Mucosa of descending colon (tissue), 3 donors: ENCODE data around the gene LRP5. TPM values are rescaled to one million over a fixed set of nuclear protein-coding genes. Genes with fewer than 3 reads are reported as not detected.
"Not testable (repeated sequence)": the region's sequence is repeated elsewhere in the genome, so short reads cannot be mapped to it uniquely, and the experiment has no call there.

Experiments
- ATAC-seq: fragments of 200-7000 bp; cut with Tn5 transposase; one replicate; pipeline ENCODE4 v1.9.1; 2020; ENCODE audit warnings: mild to moderate bottlenecking, moderate library complexity
- DNase-seq, 3 donors: peaks; one replicate each; pipeline ENCODE4 v3.0.0-alpha.2; 2020
- H3K36me3 ChIP-seq: fragments of 200-600 bp; one replicate; pipeline ENCODE4 v1.8.0; 2021; ENCODE audit warnings: low read depth, mild to moderate bottlenecking
- H3K4me1 ChIP-seq: fragments of 200-600 bp; one replicate; pipeline ENCODE4 v1.8.0; 2021; ENCODE audit warnings: low read depth, mild to moderate bottlenecking
- H3K4me3 ChIP-seq: fragments of 200-600 bp; one replicate; pipeline ENCODE4 v1.8.0; 2021; ENCODE audit warnings: mild to moderate bottlenecking
- H3K9me3 ChIP-seq: fragments of 200-600 bp; one replicate; pipeline ENCODE4 v1.8.0; 2021; ENCODE audit warnings: mild to moderate bottlenecking
- intact Hi-C, 2 donors: fragments of 100-400 bp; cut with DNase I in 1 of 2; cut with micrococcal nuclease in 1 of 2; formaldehyde crosslinking; loops; one replicate each; pipeline versions ENCODE4 v1.11.0 to v1.11.1; 2022; cut with DNase I, micrococcal nuclease
- total RNA-seq, 3 donors: library from RNA; stranded (reverse); fragmentation: NEBNext Ultra II Directional in 2 of 3; extraction: Animal tissue kit (Norgen Biotek cat#: 25700) in 2 of 3; gene quantifications; one replicate each; pipeline versions ENCODE4 v1.2.1 to v1.2.4, GENCODE V29; 2021 to 2023
- TF ChIP-seq, protein P1 (sequence below): fragments of 200-600 bp; IDR thresholded peaks from one replicate; pipeline ENCODE4 v1.8.0; 2022; ENCODE audit warnings: antibody characterized with exemption, mild to moderate bottlenecking
- donor health status: DM: no; HTN: no; CAD: no; lungs with moderate emphysema.
- donor health status: DM: no; HTN: no; CAD: no.
- donor health status: DM: no; HTN: yes; CAD: no.

The LRP5 gene
- total RNA-seq, 3 donors from 2014 or later = 83.7 to 113 (median 103) TPM

GRCh38 chr11:68342459-68343158 is 30.2 kb downstream of the LRP5 start:
- TF ChIP-seq, protein P1, sequence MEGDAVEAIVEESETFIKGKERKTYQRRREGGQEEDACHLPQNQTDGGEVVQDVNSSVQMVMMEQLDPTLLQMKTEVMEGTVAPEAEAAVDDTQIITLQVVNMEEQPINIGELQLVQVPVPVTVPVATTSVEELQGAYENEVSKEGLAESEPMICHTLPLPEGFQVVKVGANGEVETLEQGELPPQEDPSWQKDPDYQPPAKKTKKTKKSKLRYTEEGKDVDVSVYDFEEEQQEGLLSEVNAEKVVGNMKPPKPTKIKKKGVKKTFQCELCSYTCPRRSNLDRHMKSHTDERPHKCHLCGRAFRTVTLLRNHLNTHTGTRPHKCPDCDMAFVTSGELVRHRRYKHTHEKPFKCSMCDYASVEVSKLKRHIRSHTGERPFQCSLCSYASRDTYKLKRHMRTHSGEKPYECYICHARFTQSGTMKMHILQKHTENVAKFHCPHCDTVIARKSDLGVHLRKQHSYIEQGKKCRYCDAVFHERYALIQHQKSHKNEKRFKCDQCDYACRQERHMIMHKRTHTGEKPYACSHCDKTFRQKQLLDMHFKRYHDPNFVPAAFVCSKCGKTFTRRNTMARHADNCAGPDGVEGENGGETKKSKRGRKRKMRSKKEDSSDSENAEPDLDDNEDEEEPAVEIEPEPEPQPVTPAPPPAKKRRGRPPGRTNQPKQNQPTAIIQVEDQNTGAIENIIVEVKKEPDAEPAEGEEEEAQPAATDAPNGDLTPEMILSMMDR = no peak
- intact Hi-C loops = no loop called here
- Histone ChIP-seq H3K4me1 (peaks cover 19% of the 10 kb centered on the region), H3K36me3 (no peaks in the 10 kb centered on the region), H3K9me3 (no peaks in the 10 kb centered on the region), H3K4me3 (no peak overlapping the region)
- ATAC-seq (peak; percentile 25), DNase-seq (no peak)

DNA sequence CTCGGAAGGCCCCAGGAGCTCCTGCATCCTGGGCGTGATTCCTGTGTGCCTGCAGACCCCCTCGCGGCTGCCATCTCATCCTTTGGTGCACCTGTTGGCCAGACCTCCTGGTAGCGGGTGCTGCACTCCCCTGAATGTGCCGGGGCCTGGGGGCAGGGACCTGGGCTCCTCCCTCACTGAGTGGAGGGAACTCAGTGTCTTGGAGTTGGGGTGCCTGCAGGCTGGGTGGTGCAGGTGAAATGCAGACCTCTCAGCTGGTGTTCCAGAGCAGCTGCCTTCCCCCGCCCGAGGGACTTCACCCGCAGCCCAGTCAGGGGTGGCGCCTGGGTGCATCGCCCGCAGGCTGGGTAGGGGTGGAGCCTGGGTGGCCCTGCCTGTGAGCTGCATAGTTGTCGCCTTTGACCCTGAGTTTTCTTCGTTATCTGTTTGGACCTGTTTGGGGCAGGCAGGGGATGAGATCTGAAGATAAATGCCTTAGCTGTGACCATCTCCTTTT is 31.4 kb downstream of the LRP5 start:
- intact Hi-C loops = no loop called here
- DNase-seq = peak in 2 of 3 donors; percentile 59 to 81
- TF ChIP-seq, protein P1 = no peak
- no peaks in the 10 kb centered on the region for H3K36me3 ChIP-seq
- no peak overlapping the region for H3K4me3 ChIP-seq
- peaks cover 19% of the 10 kb centered on the region for H3K4me1 ChIP-seq
- ATAC-seq = peak; percentile 81
- H3K9me3 ChIP-seq = no peaks in the 10 kb centered on the region

DNA sequence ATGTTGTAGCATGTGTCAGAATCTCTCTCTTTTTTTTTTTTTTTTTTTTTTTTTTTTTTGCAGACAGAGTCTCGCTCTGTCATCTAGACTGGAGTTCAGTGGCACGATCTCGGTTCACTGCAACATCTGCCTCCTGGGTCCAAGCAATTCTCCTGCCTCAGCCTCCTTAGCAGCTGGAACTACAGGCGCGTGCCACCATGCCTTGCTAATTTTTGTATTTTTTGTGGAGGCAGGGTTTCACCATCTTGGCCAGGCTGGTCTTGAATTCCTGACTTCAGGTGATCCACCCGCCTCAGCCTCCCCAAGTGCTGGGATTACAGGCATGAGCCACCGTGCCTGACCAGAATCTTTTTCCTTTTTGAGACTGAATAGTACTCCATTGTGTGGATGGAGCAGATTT is 32.4 kb downstream of the LRP5 start:
- H3K4me1 ChIP-seq = peaks cover 19% of the 10 kb centered on the region
- ATAC-seq, H3K9me3 ChIP-seq, H3K36me3 ChIP-seq, intact Hi-C loops, H3K4me3 ChIP-seq, DNase-seq: not testable (repeated sequence)

DNA sequence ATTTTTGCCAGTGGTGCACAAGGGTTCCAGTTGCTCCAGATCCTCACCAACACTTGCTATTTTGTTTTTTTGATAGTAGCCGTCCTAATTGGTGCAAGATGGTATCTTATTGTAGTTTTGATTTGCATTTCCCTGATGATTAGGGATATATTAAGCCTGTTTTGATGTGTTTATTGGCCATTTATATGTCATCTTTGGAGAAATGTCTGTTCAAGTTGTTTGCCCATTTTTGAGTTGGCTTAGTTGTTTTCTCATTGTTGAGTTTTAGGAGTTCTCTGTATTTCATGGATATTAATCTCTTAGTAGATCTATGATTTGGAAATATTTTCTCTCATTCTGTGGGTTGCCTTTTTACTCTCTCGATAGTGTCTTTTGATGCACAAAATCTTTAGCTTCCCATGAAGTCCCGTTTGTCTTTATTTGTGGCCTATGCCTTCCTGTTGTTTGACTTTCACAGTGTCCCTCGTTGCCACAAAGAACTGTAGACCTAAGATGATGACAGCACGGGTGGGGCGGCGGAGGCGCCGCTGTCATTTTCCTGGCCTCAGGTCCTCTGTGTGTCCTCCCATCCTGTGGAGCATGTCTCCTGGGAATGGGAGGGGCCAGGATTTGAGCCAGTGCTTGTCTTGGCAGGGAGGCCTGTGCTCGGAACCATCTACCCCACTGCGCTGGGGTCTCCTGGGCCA is 33.5 kb downstream of the LRP5 start:
- no peaks in the 10 kb centered on the region for H3K36me3 ChIP-seq

GRCh38 chr11:68346462-68346790 is 34.0 kb downstream of the LRP5 start:
- Histone ChIP-seq H3K36me3 (no peaks in the 10 kb centered on the region), H3K9me3 (no peaks in the 10 kb centered on the region), H3K4me1 (peaks cover 17% of the 10 kb centered on the region), H3K4me3 (no peak overlapping the region)
- ATAC-seq (no peak), DNase-seq (no peak)
- TF ChIP-seq, protein P1 = no peak
- intact Hi-C loops = no loop called here

More for the DNA sequence above, 33.5 kb downstream of the LRP5 start:
- ATAC-seq = no peak
- intact Hi-C loops = no loop called here
- Histone ChIP-seq H3K4me3 (no peak overlapping the region), H3K4me1 (peaks cover 19% of the 10 kb centered on the region), H3K9me3 (no peaks in the 10 kb centered on the region)
- TF ChIP-seq, protein P1 = no peak
- DNase-seq = no peak

DNA sequence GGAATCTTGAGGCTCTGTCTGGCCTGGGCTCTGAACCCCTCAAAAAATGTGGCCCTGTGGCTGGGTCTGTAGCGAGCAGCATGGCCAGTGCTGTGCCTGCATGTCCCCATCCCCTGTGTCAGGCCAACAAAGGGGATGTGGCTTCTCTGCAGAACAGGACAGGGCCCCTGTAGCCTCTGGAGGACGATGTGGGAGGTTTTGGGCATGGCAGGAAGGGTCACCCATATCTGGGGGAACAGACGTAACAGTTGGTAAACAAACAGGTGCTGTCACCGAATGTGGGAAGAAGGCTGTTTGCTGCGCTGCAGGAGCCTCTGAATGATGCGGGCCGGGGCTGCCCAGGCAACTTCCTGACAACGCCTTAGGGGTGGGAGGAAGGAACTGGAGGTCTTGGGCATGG is 35.0 kb downstream of the LRP5 start:
- H3K9me3 ChIP-seq = no peaks in the 10 kb centered on the region
- TF ChIP-seq, protein P1 = no peak
- intact Hi-C loops = no loop called here
- H3K4me3 ChIP-seq = no peak overlapping the region
- peaks cover 9% of the 10 kb centered on the region for H3K4me1 ChIP-seq
- no peaks in the 10 kb centered on the region for H3K36me3 ChIP-seq
- ATAC-seq = no peak
- no peak for DNase-seq
